H54 (cell line): ENCODE data around the gene RSKR.
"Not testable (repeated sequence)": the region's sequence is repeated elsewhere in the genome, so short reads cannot be mapped to it uniquely, and the experiment has no call there.

Source experiments
- DNase-seq: peaks from one replicate; pipeline ENCODE4 v3.0.0; 2011; ENCODE audit warnings: low spot score, mixed read lengths; ENCODE audit not compliant: insufficient read length
- FAIRE-seq: peaks from 3 replicates; lab custom pipeline; 2011; peaks lifted over from hg19 to GRCh38; lab: Jason Lieb, UNC
- POLR2A ChIP-seq: IDR thresholded peaks from 2 replicates; pipeline ENCODE4 v1.6.1; 2011; ENCODE audit warnings: low read depth, mild to moderate bottlenecking, low read length

The RSKR gene

GRCh38 chr17:28613931-28614381 lies at the start of gene RSKR:
Gene RSKR, minus strand, starts transcription at chr17:28614185. Its CDS starts 24 bp downstream, at chr17:28614161.
- DNase-seq (no peak), FAIRE-seq (no peak)
- no peak for TF ChIP-seq POLR2A

DNA sequence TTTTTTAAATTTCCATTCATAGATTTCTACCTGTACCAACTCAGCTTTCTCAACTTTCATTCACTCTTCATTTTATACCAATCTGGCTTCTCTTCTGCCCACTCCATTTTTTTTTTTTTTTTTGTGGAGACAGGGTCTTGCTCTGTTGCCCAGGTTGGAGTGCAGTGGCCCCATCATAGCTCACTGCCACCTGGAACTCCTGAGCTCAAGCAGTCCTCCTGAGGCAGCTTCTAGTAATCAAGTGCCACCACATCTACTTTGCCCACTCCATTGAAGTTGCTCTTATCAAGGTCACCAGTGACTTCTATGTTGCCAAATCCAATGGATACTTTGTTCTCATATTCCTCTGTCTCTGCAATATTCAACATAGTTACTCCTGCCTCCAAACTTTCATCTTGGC lies 49.7 kb upstream of the RSKR start:
- TF ChIP-seq POLR2A: no peak
- FAIRE-seq: no peak
- DNase-seq: no peak

DNA sequence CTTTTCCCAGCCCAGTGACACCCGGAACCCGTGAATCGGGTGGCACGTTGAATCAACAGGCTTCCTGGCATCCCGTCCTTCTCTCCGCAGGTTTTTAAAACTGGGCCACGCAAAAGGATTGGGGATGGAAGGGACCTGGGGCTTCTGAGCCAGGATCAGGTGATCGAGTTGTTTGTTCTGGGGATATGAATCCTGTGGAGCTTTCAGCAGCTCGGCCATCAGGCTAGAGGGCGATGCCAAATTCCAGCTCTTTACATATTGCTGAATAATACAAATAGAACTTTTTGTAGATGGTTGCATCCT lies 48.5 kb upstream of the RSKR start:
- TF ChIP-seq POLR2A: no peak
- DNase-seq (no peak), FAIRE-seq (no peak)

GRCh38 chr17:28661635-28662526 lies 47.9 kb upstream of the RSKR start, which contains the start of the genes SDF2 and SUPT6H:
Gene SDF2, minus strand, starts transcription at chr17:28661906. Its CDS starts 30 bp downstream, at chr17:28661876.
Gene SUPT6H, plus strand, starts transcription at chr17:28662205. Its CDS starts 11,197 bp downstream, at chr17:28673402.
- peak; percentile 95 for TF ChIP-seq POLR2A
- DNase-seq (peak; percentile 92), FAIRE-seq (no peak)

GRCh38 chr17:28659497-28659881 lies 45.5 kb upstream of the RSKR start:
- not testable (repeated sequence) for FAIRE-seq, DNase-seq

GRCh38 chr17:28658766-28659496 lies 44.9 kb upstream of the RSKR start:
- not testable (repeated sequence) for FAIRE-seq, DNase-seq

GRCh38 chr17:28658342-28658741 lies 44.4 kb upstream of the RSKR start:
- DNase-seq, FAIRE-seq: not testable (repeated sequence)

DNA sequence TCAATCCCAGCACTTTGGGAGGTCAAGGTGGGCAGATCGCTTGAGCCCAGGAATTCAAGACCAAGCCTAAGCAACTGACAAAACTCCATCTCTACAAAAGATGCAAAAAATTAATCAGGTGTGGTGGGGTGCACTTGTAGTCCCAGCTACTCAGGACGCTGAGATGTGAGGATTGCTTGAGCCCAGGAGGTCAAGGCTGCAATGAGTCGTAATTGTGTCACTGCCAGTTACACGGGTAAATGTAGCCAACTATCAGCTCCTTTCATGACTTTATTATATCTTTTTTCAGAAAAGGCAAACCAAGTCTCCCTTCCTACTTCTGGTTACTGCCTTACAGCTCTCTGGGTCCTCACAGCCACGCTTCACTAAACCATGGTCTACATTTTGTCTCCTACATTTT lies 43.8 kb upstream of the RSKR start:
- FAIRE-seq (no peak), DNase-seq (no peak)
- no peak for TF ChIP-seq POLR2A

DNA sequence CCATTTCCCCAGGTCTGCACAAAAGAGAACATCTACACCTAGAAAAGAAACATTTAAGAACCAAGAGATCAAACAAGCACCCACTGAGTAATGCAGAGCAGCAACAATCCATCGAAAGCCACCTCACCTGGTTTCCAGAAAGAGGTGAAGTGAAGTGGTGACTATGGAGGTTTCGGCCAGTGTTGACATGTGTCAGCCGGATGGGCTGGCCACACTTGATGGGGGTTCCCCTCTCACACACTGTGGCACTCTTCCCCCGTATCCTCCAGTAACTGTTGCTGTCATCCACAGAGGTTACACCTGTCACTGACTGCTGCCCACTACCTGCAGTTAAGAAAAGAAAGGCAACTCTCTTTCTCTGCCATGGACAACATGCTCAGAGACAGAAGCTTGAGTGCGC lies 41.2 kb upstream of the RSKR start:
- TF ChIP-seq POLR2A: no peak
- FAIRE-seq: no peak
- DNase-seq: no peak

DNA sequence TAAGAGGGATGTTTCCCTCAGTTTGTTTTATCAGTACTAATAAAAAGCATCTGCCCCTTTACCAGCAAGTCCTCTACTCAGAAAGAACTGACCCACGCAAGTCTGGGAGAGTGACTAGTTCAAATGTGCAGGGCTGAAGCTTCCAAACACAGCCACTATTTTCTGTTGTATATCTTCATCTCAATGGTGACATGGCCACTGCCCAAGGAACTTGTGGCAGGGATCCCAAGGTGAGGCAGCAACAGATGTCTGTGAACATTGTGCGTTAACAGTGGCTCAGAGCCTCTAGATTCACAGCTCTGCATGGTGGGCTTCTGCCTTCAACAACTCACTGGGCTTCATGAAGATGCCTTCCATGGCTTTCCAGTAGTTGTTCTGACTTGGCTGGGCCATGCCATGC lies 34.7 kb upstream of the RSKR start:
- DNase-seq: no peak
- FAIRE-seq: no peak
- no peak for TF ChIP-seq POLR2A

GRCh38 chr17:28646039-28646754 lies 32.2 kb upstream of the RSKR start:
- FAIRE-seq (no peak), DNase-seq (no peak)
- TF ChIP-seq POLR2A: no peak

DNA sequence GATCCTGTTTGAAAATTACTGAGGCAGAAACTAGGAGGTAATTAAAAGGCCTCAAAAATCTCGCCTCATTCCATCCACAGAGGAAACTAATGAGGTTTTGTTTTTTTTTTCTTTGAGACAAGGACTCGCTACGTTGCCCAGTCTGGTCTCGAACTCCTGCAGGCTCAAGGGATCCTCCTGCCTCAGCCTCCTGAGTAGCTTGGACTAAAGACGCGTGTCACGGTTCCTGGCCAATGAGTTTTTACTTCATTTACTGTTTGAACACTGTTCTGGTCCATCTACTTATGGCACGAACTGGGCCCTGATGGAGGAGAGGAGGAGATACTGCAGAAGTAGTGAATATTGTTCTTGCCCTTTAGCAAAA lies 31.6 kb upstream of the RSKR start:
- FAIRE-seq: no peak
- TF ChIP-seq POLR2A: no peak
- no peak for DNase-seq

- FAIRE-seq (no peak), DNase-seq (peak; percentile 99)
- peak; percentile 95 for TF ChIP-seq POLR2A
These were observed 31.0 kb upstream of the RSKR start, which contains the start of gene BLTP2 for GRCh38 chr17:28644787-28645575. Gene BLTP2, minus strand, starts transcription at chr17:28645158. Its CDS starts 102 bp downstream, at chr17:28645056.
